ENCODE measurements around the gene COL16A1.

COL16A1 gene

DNA sequence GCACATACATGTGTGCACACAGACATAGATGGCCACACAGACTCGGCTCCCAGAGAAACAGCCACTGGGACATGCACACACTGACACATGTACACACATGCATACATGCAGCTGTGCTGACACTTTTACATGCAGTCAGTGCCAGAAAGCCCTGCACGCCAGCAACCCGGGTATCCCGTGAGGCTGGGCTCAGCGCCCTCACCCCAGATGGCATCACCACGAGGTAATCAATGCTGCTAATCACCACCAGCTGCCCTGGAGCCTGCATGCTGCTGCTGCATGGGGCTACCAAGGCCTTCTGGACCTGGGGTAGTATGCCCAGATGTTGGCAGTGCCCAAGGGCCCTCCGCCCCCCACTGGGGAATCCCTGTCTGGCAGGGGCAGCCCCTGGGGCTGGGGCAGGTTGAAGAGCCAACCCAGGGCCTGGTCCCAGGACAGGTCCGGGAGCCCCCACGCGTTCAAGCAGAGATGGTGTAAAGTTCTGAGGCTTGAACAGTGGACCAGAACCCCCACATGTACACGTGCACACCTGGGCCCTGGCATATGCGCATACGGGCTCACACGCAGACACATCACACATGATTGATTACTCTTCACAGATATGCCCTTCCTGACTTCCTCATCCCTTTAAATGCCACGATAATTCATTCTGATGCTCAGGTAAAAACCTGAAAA, 2.7 kb upstream of the COL16A1 start:
- H3K36me3 ChIP-seq (ENCODE audit: control insufficient read depth, low read length) = no peaks in the 10 kb centered on the region
- no peaks in the 10 kb centered on the region for H3K9me3 ChIP-seq (ENCODE audit: control insufficient read depth, insufficient read depth, low read length)
- no peaks in the 10 kb centered on the region for H3K9me2 ChIP-seq (replicated peaks; ENCODE audit: control insufficient read depth, low read length)
- H4K20me1 ChIP-seq (ENCODE audit: control insufficient read depth, insufficient read depth, low read depth, low read length) = no peaks in the 10 kb centered on the region
- no peaks in the 10 kb centered on the region for H3K79me2 ChIP-seq (ENCODE audit: control insufficient read depth, low read length)
- H3K27me3 ChIP-seq (ENCODE audit: control insufficient read depth, low read length) = peaks cover 60% of the 10 kb centered on the region
- H3K4me2 ChIP-seq (ENCODE audit: low read length) = no peak overlapping the region
- no peaks in the 10 kb centered on the region for H3F3A ChIP-seq (ENCODE audit: control insufficient read depth, insufficient read depth)
- H3K4me1 ChIP-seq (ENCODE audit: control insufficient read depth, low read length) = 0 out of 2 replicates have a peak, but pooled peaks cover 4% of the 10 kb centered on the region
- no peak overlapping the region for H3K27ac ChIP-seq (ENCODE audit: low read depth, low read length)
- no peak overlapping the region for H3K4me3 ChIP-seq (ENCODE audit: low read length)
- no peak for TF ChIP-seq EZH2phosphoT487 (IDR thresholded peaks at IDR 0.05; ENCODE audit: borderline replicate concordance, low read length)
- TF ChIP-seq, protein P1, sequence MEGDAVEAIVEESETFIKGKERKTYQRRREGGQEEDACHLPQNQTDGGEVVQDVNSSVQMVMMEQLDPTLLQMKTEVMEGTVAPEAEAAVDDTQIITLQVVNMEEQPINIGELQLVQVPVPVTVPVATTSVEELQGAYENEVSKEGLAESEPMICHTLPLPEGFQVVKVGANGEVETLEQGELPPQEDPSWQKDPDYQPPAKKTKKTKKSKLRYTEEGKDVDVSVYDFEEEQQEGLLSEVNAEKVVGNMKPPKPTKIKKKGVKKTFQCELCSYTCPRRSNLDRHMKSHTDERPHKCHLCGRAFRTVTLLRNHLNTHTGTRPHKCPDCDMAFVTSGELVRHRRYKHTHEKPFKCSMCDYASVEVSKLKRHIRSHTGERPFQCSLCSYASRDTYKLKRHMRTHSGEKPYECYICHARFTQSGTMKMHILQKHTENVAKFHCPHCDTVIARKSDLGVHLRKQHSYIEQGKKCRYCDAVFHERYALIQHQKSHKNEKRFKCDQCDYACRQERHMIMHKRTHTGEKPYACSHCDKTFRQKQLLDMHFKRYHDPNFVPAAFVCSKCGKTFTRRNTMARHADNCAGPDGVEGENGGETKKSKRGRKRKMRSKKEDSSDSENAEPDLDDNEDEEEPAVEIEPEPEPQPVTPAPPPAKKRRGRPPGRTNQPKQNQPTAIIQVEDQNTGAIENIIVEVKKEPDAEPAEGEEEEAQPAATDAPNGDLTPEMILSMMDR (IDR thresholded peaks at IDR 0.05; ENCODE audit: low read depth, low read length, poor library complexity, severe bottlenecking) = no peak

DNA sequence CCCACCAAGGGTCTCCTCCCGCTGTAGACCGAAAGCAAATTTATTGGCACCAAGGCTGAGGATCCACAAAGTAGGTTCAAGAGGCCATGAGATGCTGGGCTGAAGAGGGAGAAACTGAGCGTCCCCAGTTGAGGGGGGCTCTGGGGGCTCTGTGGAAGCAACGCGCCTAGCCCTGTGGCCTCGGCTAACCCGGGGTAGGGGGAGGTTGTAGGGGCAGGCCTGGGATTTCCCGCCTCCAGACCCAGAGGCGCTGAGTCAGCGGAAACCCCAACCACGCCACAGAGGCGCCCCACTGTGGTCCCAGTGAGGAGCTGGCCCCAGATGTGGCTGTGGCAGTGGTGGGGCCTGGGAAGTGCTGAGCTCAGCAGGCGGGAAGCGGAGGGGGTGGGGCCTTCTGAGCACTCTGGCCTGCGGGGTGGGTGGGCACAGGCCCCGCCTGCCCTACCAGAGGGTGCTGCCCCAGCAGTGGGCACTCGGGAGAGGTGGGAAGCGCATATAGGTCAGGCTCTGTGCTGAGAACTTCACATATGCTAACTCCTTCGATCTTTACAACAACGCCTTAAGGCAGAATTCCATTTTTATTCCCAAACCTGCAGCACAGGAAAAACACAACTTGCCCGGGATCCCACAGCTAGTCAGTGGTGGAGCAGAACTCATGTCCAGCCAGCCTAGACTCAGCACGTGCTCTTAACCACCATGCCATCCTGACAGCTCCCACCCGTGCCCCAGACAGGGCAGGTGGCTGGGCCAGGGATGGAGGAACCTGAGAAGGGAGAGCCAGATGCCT, 1.5 kb upstream of the COL16A1 start:
- Histone ChIP-seq H3K9me3 (ENCODE audit: control insufficient read depth, insufficient read depth, low read length) (no peaks in the 10 kb centered on the region), H3K4me1 (ENCODE audit: control insufficient read depth, low read length) (peaks cover 15% of the 10 kb centered on the region), H3F3A (ENCODE audit: control insufficient read depth, insufficient read depth) (no peaks in the 10 kb centered on the region), H3K4me2 (ENCODE audit: low read length) (no peak overlapping the region), H4K20me1 (ENCODE audit: control insufficient read depth, insufficient read depth, low read depth, low read length) (no peaks in the 10 kb centered on the region), H3K27ac (ENCODE audit: low read depth, low read length) (no peak overlapping the region), H3K4me3 (ENCODE audit: low read length) (no peak overlapping the region), H3K27me3 (ENCODE audit: control insufficient read depth, low read length) (peaks cover 54% of the 10 kb centered on the region), H3K36me3 (ENCODE audit: control insufficient read depth, low read length) (no peaks in the 10 kb centered on the region), H3K79me2 (ENCODE audit: control insufficient read depth, low read length) (no peaks in the 10 kb centered on the region), H3K9me2 (replicated peaks; ENCODE audit: control insufficient read depth, low read length) (no peaks in the 10 kb centered on the region)
- TF ChIP-seq, protein P1 (IDR thresholded peaks at IDR 0.05; ENCODE audit: low read depth, low read length, poor library complexity, severe bottlenecking) = peak; percentile 36
- 0 out of 2 replicates have a peak, but pooled peaks have one; percentile 24 for TF ChIP-seq EZH2phosphoT487 (IDR thresholded peaks at IDR 0.05; ENCODE audit: borderline replicate concordance, low read length)

DNA sequence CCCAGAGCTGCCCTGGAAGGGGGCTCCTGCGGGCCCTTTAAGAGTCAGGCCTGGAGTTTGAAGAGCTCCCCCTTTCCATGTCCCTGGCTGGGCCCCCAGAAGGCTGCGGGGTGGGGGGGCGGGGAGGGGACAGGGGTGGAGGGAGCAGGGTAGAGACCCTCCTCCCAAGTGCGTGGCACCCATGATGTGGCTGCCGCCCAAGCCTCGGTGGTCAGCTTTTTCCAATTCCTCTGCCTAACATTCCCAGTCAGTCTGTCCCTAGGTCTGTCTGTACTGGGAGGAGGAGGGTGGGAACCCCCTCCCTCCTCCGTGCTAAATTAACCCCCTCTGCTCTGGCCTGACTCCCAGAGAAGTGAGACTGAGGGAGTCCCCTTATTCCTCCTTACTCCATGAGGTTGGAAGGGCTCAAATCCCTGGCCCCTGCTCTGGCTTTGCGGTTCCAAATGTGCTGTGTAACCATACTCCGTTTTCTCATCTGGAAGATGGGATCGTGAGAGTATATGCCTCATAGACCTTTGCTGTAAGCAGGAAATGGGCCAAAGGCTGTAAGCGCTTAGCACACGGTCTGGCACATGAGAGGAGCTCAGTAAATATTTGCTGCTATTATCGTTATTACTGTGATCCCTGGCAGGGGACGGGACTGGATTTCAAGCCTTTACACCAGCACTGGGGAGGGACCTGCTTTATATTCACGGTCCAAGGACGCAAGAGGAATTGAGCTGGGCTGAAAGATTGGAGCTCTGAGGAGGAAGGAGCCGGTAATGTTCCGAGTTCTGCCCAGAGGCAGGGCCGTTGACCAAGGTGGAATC, 658 bp upstream of the COL16A1 start:
- Histone ChIP-seq H3K9me3 (ENCODE audit: control insufficient read depth, insufficient read depth, low read length) (no peaks in the 10 kb centered on the region), H3K4me1 (ENCODE audit: control insufficient read depth, low read length) (peaks cover 18% of the 10 kb centered on the region), H3K36me3 (ENCODE audit: control insufficient read depth, low read length) (no peaks in the 10 kb centered on the region), H3K4me2 (ENCODE audit: low read length) (no peak overlapping the region), H3K79me2 (ENCODE audit: control insufficient read depth, low read length) (no peaks in the 10 kb centered on the region), H3K4me3 (ENCODE audit: low read length) (no peak overlapping the region), H4K20me1 (ENCODE audit: control insufficient read depth, insufficient read depth, low read depth, low read length) (no peaks in the 10 kb centered on the region), H3K27me3 (ENCODE audit: control insufficient read depth, low read length) (peaks cover 54% of the 10 kb centered on the region), H3F3A (ENCODE audit: control insufficient read depth, insufficient read depth) (no peaks in the 10 kb centered on the region), H3K9me2 (replicated peaks; ENCODE audit: control insufficient read depth, low read length) (no peaks in the 10 kb centered on the region), H3K27ac (ENCODE audit: low read depth, low read length) (no peak overlapping the region)
- TF ChIP-seq, protein P1 (IDR thresholded peaks at IDR 0.05; ENCODE audit: low read depth, low read length, poor library complexity, severe bottlenecking) = no peak
- peak; percentile 52; the same call in 1 of the 2 replicates for TF ChIP-seq EZH2phosphoT487 (IDR thresholded peaks at IDR 0.05; ENCODE audit: borderline replicate concordance, low read length)

All from DOHH2 (cell line).